Testis (tissue), 3 donors: ENCODE data around the gene KRT23. TPM values are rescaled to one million over a fixed set of nuclear protein-coding genes. Genes with fewer than 3 reads are reported as not detected.

Source experiments
- DNase-seq: peaks from one replicate; pipeline ENCODE4 v3.0.0-alpha.2; 2019
- H3K27ac ChIP-seq, 2 donors: fragments of 200-600 bp; sonication (generic); one replicate each; pipeline ENCODE4 v1.5.1; 2019
- H3K27me3 ChIP-seq: fragments of 200-600 bp; sonication (generic); one replicate; pipeline ENCODE4 v1.5.1; 2019
- H3K36me3 ChIP-seq: fragments of 200-600 bp; sonication (generic); one replicate; pipeline ENCODE4 v1.5.1; 2017; ENCODE audit warnings: low read depth; ENCODE audit errors: missing control alignments
- H3K4me1 ChIP-seq: fragments of 200-600 bp; sonication (generic); one replicate; pipeline ENCODE4 v1.5.1; 2019
- H3K4me3 ChIP-seq, 2 donors: fragments of 200-600 bp; sonication (generic); one replicate each; pipeline ENCODE4 v1.5.1; 2017 to 2019
- H3K9me3 ChIP-seq: fragments of 200-600 bp; sonication (generic); one replicate; pipeline ENCODE4 v1.5.1; 2017
- POLR2A ChIP-seq: fragments of 450-650 bp; IDR thresholded peaks from one replicate; pipeline ENCODE4 v1.6.1; 2017; ENCODE audit warnings: antibody characterized with exemption, mild to moderate bottlenecking, moderate library complexity
- WGBS, 2 donors: methylation state at CpG; one replicate each; pipeline ENCODE4 v1.1.5; 2018; 5-methylcytosine and 5-hydroxymethylcytosine counted together
- intact Hi-C: fragments of 100-400 bp; cut with DNase I; formaldehyde crosslinking; loops from one replicate; pipeline ENCODE4 v1.15.1; 2023; ENCODE audit warnings: low total_unique reads
- polyA plus RNA-seq: library from polyadenylated mRNA; stranded (reverse); fragments of 350-450 nt; fragmentation: Illumina TruSeq; extraction: RNeasy Lipid Tissue Mini Kit (QIAGEN cat#74804); gene quantifications from one replicate; pipeline ENCODE4 v1.2.3, GENCODE V29; 2014; ENCODE audit warnings: low read depth, low replicate concordance; ENCODE audit not compliant: insufficient read depth
- total RNA-seq, 2 donors: library from RNA; depleted of rRNA; stranded (reverse); fragments of >200 nt; gene quantifications; one replicate each; pipeline ENCODE4 v1.2.3, GENCODE V29; 2016
- TF ChIP-seq, protein P1 (sequence below), 3 experiments: fragments of 450-650 bp in 2 of 3; fragments of 200-600 bp in 1 of 3; sonication (generic) in 1 of 3; IDR thresholded peaks; one replicate each; pipeline ENCODE4 v1.5.1; 2016 to 2019; ENCODE audit warnings: antibody characterized with exemption in 3 of 3, mild to moderate bottlenecking in 2 of 3, moderate library complexity in 1 of 3

Gene KRT23
- total and polyA plus RNA-seq, 3 donors from 2014 or later, result 14.0 to 52.2 (median 17.3) TPM

DNA sequence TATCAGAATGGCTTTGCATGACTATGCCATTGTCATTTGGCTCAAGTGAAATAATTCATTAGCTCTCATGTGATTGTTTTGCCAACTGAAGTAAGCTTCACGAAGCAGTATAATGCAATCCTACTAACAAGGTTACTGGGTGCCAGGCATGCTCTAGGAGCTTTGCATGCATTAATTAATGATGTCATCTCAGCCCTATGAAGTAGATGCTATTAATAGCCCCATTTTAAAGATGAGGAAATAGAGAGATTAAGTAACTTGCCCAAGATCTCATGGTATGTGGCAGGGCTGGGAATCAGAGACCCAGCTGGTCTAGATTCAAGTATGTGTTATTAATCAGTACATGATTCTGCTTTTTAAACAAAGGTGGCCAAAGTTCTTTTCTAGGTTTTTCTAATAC, 15.2 kb upstream of the KRT23 start:
- WGBS, 2 donors, result 70 to 93% methylated on average over 1 of the region's 1 CpG
- TF ChIP-seq, protein P1, sequence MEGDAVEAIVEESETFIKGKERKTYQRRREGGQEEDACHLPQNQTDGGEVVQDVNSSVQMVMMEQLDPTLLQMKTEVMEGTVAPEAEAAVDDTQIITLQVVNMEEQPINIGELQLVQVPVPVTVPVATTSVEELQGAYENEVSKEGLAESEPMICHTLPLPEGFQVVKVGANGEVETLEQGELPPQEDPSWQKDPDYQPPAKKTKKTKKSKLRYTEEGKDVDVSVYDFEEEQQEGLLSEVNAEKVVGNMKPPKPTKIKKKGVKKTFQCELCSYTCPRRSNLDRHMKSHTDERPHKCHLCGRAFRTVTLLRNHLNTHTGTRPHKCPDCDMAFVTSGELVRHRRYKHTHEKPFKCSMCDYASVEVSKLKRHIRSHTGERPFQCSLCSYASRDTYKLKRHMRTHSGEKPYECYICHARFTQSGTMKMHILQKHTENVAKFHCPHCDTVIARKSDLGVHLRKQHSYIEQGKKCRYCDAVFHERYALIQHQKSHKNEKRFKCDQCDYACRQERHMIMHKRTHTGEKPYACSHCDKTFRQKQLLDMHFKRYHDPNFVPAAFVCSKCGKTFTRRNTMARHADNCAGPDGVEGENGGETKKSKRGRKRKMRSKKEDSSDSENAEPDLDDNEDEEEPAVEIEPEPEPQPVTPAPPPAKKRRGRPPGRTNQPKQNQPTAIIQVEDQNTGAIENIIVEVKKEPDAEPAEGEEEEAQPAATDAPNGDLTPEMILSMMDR (IDR thresholded peaks at IDR 0.05), result no peak
- TF ChIP-seq POLR2A, result no peak
- intact Hi-C loops, result no loop called here
- Histone ChIP-seq H3K4me3 (no peak overlapping the region), H3K27me3 (no peaks in the 10 kb centered on the region), H3K27ac (no peak overlapping the region), H3K9me3 (no peaks in the 10 kb centered on the region), H3K36me3 (no peaks in the 10 kb centered on the region), H3K4me1 (peaks cover 3% of the 10 kb centered on the region)
- DNase-seq, result no peak

DNA sequence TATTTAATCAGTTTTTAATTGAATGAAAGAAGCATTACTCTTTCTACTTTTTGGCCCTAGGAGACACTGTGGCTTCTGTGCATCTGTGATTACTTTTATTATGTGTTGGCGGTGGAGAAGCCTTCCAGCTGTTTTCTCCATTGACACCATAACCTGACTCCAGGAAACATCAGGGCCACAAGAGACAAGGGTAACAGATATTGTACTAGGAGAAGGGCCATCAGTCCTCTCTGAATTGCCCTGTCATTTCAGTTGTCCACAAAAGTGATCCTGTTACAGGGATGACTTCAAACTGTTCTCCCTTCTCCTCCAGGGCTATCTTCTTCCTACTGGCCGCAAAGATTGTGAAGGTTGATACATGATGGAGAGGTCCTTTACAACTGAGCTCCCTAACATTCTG, 14.7 kb upstream of the KRT23 start:
- intact Hi-C loops, result no loop called here
- no peak overlapping the region for H3K27ac ChIP-seq
- no peak for TF ChIP-seq POLR2A
- TF ChIP-seq, protein P1 (IDR thresholded peaks at IDR 0.05), result no peak
- peaks cover 3% of the 10 kb centered on the region for H3K4me1 ChIP-seq
- H3K36me3 ChIP-seq, result no peaks in the 10 kb centered on the region
- WGBS, 2 donors, result 89 to 94% methylated on average over 2 of the region's 2 CpGs
- no peak for DNase-seq
- no peaks in the 10 kb centered on the region for H3K9me3 ChIP-seq
- H3K4me3 ChIP-seq, result no peak overlapping the region
- H3K27me3 ChIP-seq, result no peaks in the 10 kb centered on the region

DNA sequence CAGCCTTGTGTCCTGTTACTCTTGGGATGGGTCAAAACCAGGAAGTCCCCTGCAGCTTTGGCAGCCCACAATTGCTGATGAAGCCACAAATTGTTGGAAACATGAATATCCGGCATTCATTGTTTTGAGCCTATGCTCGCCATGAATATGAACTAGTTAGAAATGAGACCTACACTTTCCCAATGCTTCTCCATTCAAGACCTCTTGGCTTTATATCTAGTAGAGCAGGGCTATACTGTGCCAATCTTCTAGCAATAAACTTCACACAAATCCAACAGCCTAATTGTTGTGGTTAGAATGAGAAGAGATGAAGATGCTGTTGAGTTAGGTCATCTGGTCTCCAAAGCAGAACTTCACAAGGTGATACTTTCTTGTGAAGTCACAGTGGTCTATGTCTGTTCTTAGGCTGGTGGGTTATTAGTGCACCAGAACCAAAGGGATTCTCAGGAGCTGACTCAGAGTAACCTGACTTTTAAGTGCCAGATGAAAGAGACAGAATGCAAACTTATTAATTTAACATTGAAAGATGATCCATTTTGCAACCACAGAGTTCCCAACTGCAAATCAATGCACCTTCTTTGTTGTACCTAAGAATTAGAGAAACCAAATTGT, 13.7 kb upstream of the KRT23 start:
- intact Hi-C loops, result no loop called here
- H3K27me3 ChIP-seq, result no peaks in the 10 kb centered on the region
- H3K9me3 ChIP-seq, result no peaks in the 10 kb centered on the region
- 93 to 96% methylated on average over 2 of the region's 2 CpGs for WGBS, 2 donors
- TF ChIP-seq, protein P1 (IDR thresholded peaks at IDR 0.05), result no peak
- TF ChIP-seq POLR2A, result no peak
- H3K27ac ChIP-seq, result no peak overlapping the region
- H3K4me3 ChIP-seq, result no peak overlapping the region
- no peak for DNase-seq
- H3K36me3 ChIP-seq, result no peaks in the 10 kb centered on the region
- peaks cover 3% of the 10 kb centered on the region for H3K4me1 ChIP-seq

DNA sequence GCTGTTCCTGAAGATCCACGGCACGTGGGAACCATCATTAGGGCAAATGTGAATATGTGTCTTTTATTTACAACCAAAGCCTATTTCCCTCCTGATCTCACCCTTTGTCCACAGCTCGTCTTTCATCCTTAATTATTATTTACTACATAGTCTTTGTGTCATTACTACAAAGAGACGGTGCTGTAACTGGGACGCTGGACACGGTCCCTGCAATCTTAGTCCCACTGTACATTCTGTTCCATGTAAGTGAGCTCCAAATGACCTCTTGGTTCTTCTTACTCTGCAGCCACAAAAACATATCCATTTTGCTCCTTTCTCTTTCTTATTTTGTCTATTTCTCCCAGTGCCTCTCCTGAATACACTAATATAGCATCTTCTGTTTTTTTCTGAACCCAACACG, 12.7 kb upstream of the KRT23 start:
- no peak overlapping the region for H3K4me3 ChIP-seq
- intact Hi-C loops, result no loop called here
- H3K36me3 ChIP-seq, result no peaks in the 10 kb centered on the region
- no peak overlapping the region for H3K27ac ChIP-seq
- TF ChIP-seq, protein P1 (IDR thresholded peaks at IDR 0.05), result no peak
- no peak for TF ChIP-seq POLR2A
- 36 to 43% methylated on average over 7 of the region's 7 CpGs for WGBS, 2 donors
- no peaks in the 10 kb centered on the region for H3K27me3 ChIP-seq
- peak; percentile 66 for DNase-seq
- no peaks in the 10 kb centered on the region for H3K9me3 ChIP-seq
- H3K4me1 ChIP-seq, result peaks cover 3% of the 10 kb centered on the region

DNA sequence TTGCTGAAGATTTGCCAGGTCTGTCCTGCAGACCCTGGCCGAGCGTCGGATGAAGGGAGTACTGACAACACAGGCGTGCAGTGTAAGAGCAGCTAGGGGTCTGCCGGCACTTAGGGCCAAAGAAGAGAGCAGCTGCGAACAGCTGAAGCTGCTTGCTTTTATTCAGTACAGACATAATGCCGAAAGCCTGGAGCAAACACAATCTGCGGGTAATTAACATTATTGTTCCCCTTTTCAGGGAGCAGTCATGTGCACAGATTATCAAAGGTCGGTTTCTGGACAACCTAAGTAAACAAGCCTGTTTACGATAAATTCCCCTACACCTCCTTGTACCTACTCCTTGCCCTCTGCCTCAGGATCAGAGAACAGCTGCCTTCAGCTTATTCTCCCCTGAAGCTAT, 12.0 kb upstream of the KRT23 start:
- peak; percentile 43 for DNase-seq
- intact Hi-C loops, result no loop called here
- H3K9me3 ChIP-seq, result no peaks in the 10 kb centered on the region
- H3K27ac ChIP-seq, result peak overlapping the region in 1 of 2 donors; percentile 66
- WGBS, 2 donors, result 24 to 27% methylated on average over 6 to 10 of the region's 10 CpGs
- no peak for TF ChIP-seq POLR2A
- TF ChIP-seq, protein P1 (IDR thresholded peaks at IDR 0.05), result no peak
- H3K4me1 ChIP-seq, result peaks cover 3% of the 10 kb centered on the region
- H3K27me3 ChIP-seq, result no peaks in the 10 kb centered on the region
- no peaks in the 10 kb centered on the region for H3K36me3 ChIP-seq
- no peak overlapping the region for H3K4me3 ChIP-seq
